ENCODE data around the gene PNPLA2. TPM values are rescaled to one million over a fixed set of nuclear protein-coding genes. Genes with fewer than 3 reads are reported as not detected.

PNPLA2 gene
- total RNA-seq, 1 donor from 2014 or later, result 55.6 TPM

DNA sequence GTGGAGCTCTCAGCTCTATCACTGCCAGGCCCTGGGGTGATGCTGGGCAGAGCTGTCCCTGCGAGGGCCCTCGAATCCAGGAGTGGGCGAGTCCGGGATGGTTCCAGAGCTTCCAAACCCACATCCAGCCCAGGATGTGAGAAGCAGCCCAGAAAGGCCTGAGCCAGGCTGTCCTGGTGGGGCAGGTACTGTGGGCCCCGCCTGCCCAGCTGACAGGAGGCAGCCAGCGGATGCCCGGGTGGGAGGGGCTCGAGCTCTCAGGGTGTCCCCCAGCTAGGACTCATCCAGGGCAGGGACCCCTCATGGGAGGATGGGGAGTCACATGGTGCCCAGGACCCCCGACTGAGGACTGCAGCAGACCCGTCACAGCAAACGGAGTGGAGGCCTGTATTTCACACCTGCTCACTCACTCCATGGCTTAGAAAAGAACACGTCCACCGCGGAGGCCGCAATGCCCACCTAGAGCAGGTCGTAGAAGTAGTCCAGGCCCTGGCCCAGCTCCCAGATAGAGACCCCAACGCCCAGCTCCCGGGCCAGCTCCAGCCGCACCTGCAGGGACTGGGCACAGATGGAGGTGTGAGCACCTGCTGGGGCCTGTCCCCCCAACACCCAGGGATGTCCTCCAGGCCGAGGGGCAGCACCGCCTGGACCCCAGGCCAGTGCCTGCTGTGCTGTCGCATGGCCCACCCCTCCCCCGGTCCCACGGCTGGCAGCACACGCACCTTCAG lies 50.8 kb downstream of the PNPLA2 start:
- H3K27ac Mint-ChIP-seq, result no peak overlapping the region
- TF ChIP-seq, protein P1, sequence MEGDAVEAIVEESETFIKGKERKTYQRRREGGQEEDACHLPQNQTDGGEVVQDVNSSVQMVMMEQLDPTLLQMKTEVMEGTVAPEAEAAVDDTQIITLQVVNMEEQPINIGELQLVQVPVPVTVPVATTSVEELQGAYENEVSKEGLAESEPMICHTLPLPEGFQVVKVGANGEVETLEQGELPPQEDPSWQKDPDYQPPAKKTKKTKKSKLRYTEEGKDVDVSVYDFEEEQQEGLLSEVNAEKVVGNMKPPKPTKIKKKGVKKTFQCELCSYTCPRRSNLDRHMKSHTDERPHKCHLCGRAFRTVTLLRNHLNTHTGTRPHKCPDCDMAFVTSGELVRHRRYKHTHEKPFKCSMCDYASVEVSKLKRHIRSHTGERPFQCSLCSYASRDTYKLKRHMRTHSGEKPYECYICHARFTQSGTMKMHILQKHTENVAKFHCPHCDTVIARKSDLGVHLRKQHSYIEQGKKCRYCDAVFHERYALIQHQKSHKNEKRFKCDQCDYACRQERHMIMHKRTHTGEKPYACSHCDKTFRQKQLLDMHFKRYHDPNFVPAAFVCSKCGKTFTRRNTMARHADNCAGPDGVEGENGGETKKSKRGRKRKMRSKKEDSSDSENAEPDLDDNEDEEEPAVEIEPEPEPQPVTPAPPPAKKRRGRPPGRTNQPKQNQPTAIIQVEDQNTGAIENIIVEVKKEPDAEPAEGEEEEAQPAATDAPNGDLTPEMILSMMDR (conservative IDR thresholded peaks at IDR 0.05), result no peak

DNA sequence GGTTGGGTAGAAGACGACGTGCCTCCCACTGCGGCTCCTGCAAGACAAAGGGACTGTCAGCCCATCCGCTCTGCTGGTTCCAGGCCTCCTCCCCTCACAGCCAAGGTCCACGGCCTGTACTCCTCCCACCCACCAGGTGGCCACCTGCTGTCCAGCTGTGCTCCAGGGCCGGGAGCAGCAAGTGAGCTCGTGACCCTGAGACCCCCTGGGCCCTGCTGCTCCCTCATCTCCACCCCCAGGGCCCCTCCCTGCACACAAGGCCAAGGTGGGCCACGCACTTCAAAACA lies 51.4 kb downstream of the PNPLA2 start:
- Mint-ChIP-seq H3K36me3 (peaks cover 4% of the 10 kb centered on the region), H3K4me1 (ENCODE audit: unreplicated experiment) (peaks cover 7% of the 10 kb centered on the region), H3K27ac (no peak overlapping the region), H3K4me3 (no peak overlapping the region), H3K9me3 (no peaks in the 10 kb centered on the region), H3K27me3 (no peaks in the 10 kb centered on the region)
- TF ChIP-seq, protein P1 (conservative IDR thresholded peaks at IDR 0.05), result peak; percentile 53
- DNase-seq (ENCODE audit: extremely low spot score, unreplicated experiment), result no peak

More for the DNA sequence above, 50.8 kb downstream of the PNPLA2 start:
- Mint-ChIP-seq H3K27me3 (no peaks in the 10 kb centered on the region), H3K36me3 (peaks cover 4% of the 10 kb centered on the region), H3K4me3 (no peak overlapping the region), H3K4me1 (ENCODE audit: unreplicated experiment) (peaks cover 7% of the 10 kb centered on the region), H3K9me3 (no peaks in the 10 kb centered on the region)
- DNase-seq (ENCODE audit: extremely low spot score, unreplicated experiment), result no peak

- no peaks in the 10 kb centered on the region for H3K27me3 Mint-ChIP-seq
- H3K4me1 Mint-ChIP-seq (ENCODE audit: unreplicated experiment), result peaks cover 7% of the 10 kb centered on the region
- DNase-seq (ENCODE audit: extremely low spot score, unreplicated experiment), result no peak
- H3K27ac Mint-ChIP-seq, result no peak overlapping the region
- H3K9me3 Mint-ChIP-seq, result no peaks in the 10 kb centered on the region
- peaks cover 4% of the 10 kb centered on the region for H3K36me3 Mint-ChIP-seq
- H3K4me3 Mint-ChIP-seq, result no peak overlapping the region
- TF ChIP-seq, protein P1 (conservative IDR thresholded peaks at IDR 0.05), result no peak
Measured at GRCh38 chr11:870418-870817, 51.7 kb downstream of the PNPLA2 start.

GRCh38 chr11:871472-871871 lies 52.8 kb downstream of the PNPLA2 start:
- H3K9me3 Mint-ChIP-seq, result no peaks in the 10 kb centered on the region
- no peak overlapping the region for H3K27ac Mint-ChIP-seq
- peaks cover 7% of the 10 kb centered on the region for H3K4me1 Mint-ChIP-seq (ENCODE audit: unreplicated experiment)
- no peaks in the 10 kb centered on the region for H3K27me3 Mint-ChIP-seq
- H3K36me3 Mint-ChIP-seq, result peaks cover 4% of the 10 kb centered on the region
- no peak overlapping the region for H3K4me3 Mint-ChIP-seq
- DNase-seq (ENCODE audit: extremely low spot score, unreplicated experiment), result no peak
- TF ChIP-seq, protein P1 (conservative IDR thresholded peaks at IDR 0.05), result no peak

DNA sequence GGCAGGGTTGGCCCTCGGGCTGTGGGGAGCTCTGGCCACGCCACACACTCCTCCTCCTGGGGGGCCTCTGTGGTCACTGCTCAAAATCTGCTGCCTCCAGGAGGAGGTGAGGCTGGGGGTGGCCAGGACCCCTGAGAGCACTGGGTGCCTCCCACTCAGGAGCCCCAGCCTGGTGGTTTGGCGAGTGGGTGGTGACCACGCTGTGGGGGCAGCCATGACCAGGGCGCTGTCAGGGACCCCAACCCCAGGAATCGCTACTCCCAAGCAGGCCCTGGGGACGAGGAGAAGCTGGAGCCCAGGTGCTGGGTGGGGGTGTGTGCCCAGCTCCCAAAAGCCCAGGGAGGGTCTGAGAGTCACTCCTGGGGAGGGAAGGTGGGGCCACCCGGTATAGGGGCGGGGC lies 54.1 kb downstream of the PNPLA2 start:
- Mint-ChIP-seq H3K4me1 (ENCODE audit: unreplicated experiment) (peaks cover 7% of the 10 kb centered on the region), H3K27me3 (no peaks in the 10 kb centered on the region), H3K27ac (no peak overlapping the region), H3K9me3 (no peaks in the 10 kb centered on the region), H3K36me3 (peaks cover 4% of the 10 kb centered on the region), H3K4me3 (no peak overlapping the region)
- DNase-seq (ENCODE audit: extremely low spot score, unreplicated experiment), result no peak
- TF ChIP-seq, protein P1 (conservative IDR thresholded peaks at IDR 0.05), result no peak
